GM23338 (cell line): ENCODE data around the gene STK16. TPM values are rescaled to one million over a fixed set of nuclear protein-coding genes. Genes with fewer than 3 reads are reported as not detected.
A peak's percentile ranks its signal among the peaks of the same experiment; 100 is the strongest.

Experiments used
- ATAC-seq: fragments of 200-7000 bp; cut with Tn5 transposase; 3 replicates; pipeline ENCODE4 v1.9.1; 2020
- DNase-seq: peaks from one replicate; pipeline ENCODE4 v3.0.0-alpha.2; 2015; ENCODE audit warnings: low spot score
- H2AFZ ChIP-seq: fragments of 200-600 bp; sonication (generic); 2 replicates; pipeline ENCODE4 v1.8.0; 2016; ENCODE audit warnings: antibody characterized with exemption, mild to moderate bottlenecking, moderate library complexity
- H3F3A ChIP-seq: fragments of 200-600 bp; sonication (generic); replicated peaks from 2 replicates; pipeline ENCODE4 v1.8.0; 2017; ENCODE audit warnings: antibody characterized with exemption, mixed run types, low read depth
- H3K27ac ChIP-seq: fragments of 200-600 bp; sonication (generic); 2 replicates; pipeline ENCODE4 v1.6.1; 2016; ENCODE audit warnings: low read depth
- H3K27me3 ChIP-seq: fragments of 200-600 bp; sonication (generic); 2 replicates; pipeline ENCODE4 v1.8.0; 2016; ENCODE audit warnings: mild to moderate bottlenecking, mixed run types, moderate library complexity; ENCODE audit not compliant: insufficient read depth
- H3K36me3 ChIP-seq: fragments of 200-600 bp; sonication (generic); 2 replicates; pipeline ENCODE4 v1.8.0; 2016; ENCODE audit warnings: mild to moderate bottlenecking; ENCODE audit not compliant: insufficient read depth
- H3K4me1 ChIP-seq: fragments of 200-600 bp; sonication (generic); 2 replicates; pipeline ENCODE4 v1.8.0; 2016; ENCODE audit warnings: mild to moderate bottlenecking, moderate library complexity; ENCODE audit not compliant: insufficient read depth
- H3K4me2 ChIP-seq: fragments of 200-600 bp; sonication (generic); 2 replicates; pipeline ENCODE4 v1.7.1; 2017; ENCODE audit warnings: mixed run types
- H3K4me3 ChIP-seq: fragments of 200-600 bp; sonication (generic); 2 replicates; pipeline ENCODE4 v1.6.1; 2016; ENCODE audit warnings: mixed run types
- H3K79me2 ChIP-seq: fragments of 200-600 bp; sonication (generic); replicated peaks from 2 replicates; pipeline ENCODE4 v1.8.0; 2017; ENCODE audit warnings: mild to moderate bottlenecking; ENCODE audit not compliant: insufficient read depth
- H3K9me2 ChIP-seq: fragments of 200-600 bp; sonication (generic); 2 replicates; pipeline ENCODE4 v1.8.0; 2017; ENCODE audit not compliant: insufficient read depth
- H4K20me1 ChIP-seq: fragments of 200-600 bp; sonication (generic); replicated peaks from 2 replicates; pipeline ENCODE4 v1.8.0; 2017; ENCODE audit warnings: mild to moderate bottlenecking; ENCODE audit not compliant: insufficient read depth
- H3K27ac Mint-ChIP-seq: 2 replicates; pipeline ENCODE4 v1.8.0; 2020; ENCODE audit warnings: inconsistent platforms, mild to moderate bottlenecking, moderate library complexity, mixed read lengths
- H3K27me3 Mint-ChIP-seq: 3 replicates; pipeline ENCODE4 v1.8.0; 2022; ENCODE audit warnings: low read depth, mild to moderate bottlenecking, moderate library complexity, mixed read lengths, inconsistent platforms; ENCODE audit not compliant: insufficient read depth, poor library complexity
- H3K36me3 Mint-ChIP-seq: 3 replicates; pipeline ENCODE4 v1.8.0; 2021; ENCODE audit warnings: low read depth, mild to moderate bottlenecking, inconsistent platforms, moderate library complexity, mixed read lengths
- H3K4me1 Mint-ChIP-seq: 3 replicates; pipeline ENCODE4 v1.8.0; 2020; ENCODE audit warnings: mild to moderate bottlenecking, inconsistent platforms, mixed read lengths
- H3K4me3 Mint-ChIP-seq: 3 replicates; pipeline ENCODE4 v1.8.0; 2021; ENCODE audit warnings: moderate library complexity, mild to moderate bottlenecking, inconsistent platforms, mixed read lengths
- H3K9me3 Mint-ChIP-seq: 3 replicates; pipeline ENCODE4 v1.8.0; 2020; ENCODE audit warnings: moderate library complexity, mild to moderate bottlenecking, inconsistent platforms, mixed read lengths
- CREB1 ChIP-seq: fragments of 250-450 bp; sonication (Bioruptor Pico); IDR thresholded peaks from 2 replicates; pipeline ENCODE4 v1.5.0; 2020; ENCODE audit warnings: low read depth, mild to moderate bottlenecking, moderate library complexity
- ETS1 ChIP-seq: IDR thresholded peaks from 2 replicates; pipeline ENCODE4 v1.6.1; 2016; ENCODE audit warnings: antibody characterized with exemption
- EZH2 ChIP-seq: fragments of 200-600 bp; sonication (generic); IDR thresholded peaks from one replicate; pipeline ENCODE4 v1.8.0; 2017; ENCODE audit warnings: antibody characterized with exemption, mild to moderate bottlenecking, low read depth; ENCODE audit not compliant: unreplicated experiment
- EZH2phosphoT487 ChIP-seq: fragments of 200-600 bp; sonication (generic); IDR thresholded peaks from one replicate; pipeline ENCODE4 v1.8.1; 2018; ENCODE audit warnings: antibody characterized with exemption; ENCODE audit not compliant: unreplicated experiment
- JUNB ChIP-seq: IDR thresholded peaks from one replicate; pipeline ENCODE4 v1.6.1; 2016; ENCODE audit warnings: antibody characterized with exemption; ENCODE audit not compliant: unreplicated experiment
- NANOG ChIP-seq: IDR thresholded peaks from 2 replicates; pipeline ENCODE4 v1.6.1; 2016; ENCODE audit warnings: antibody characterized with exemption, borderline replicate concordance
- POLR2AphosphoS5 ChIP-seq: IDR thresholded peaks from 2 replicates; pipeline ENCODE4 v1.6.1; 2016; ENCODE audit warnings: antibody characterized with exemption, low read depth
- STAT1 ChIP-seq: IDR thresholded peaks from one replicate; pipeline ENCODE4 v1.6.1; 2016; ENCODE audit warnings: antibody characterized with exemption; ENCODE audit not compliant: unreplicated experiment
- ZNF114 ChIP-seq: fragments of 250-450 bp; sonication (Bioruptor Pico); IDR thresholded peaks from 2 replicates; pipeline ENCODE4 v1.5.0; 2020; ENCODE audit warnings: mild to moderate bottlenecking, moderate library complexity
- ZNF331 ChIP-seq: fragments of 250-450 bp; sonication (Bioruptor Pico); IDR thresholded peaks from 2 replicates; pipeline ENCODE4 v1.5.0; 2020; ENCODE audit warnings: low read depth, mild to moderate bottlenecking, moderate library complexity
- polyA plus RNA-seq: library from polyadenylated mRNA; unstranded; fragments of >200 nt; fragmentation: Nextera tagmentation; extraction: Ambion mirVana; gene quantifications from 2 replicates; pipeline ENCODE4 v1.2.1, GENCODE V29; 2016
- total RNA-seq: library from RNA; depleted of rRNA; stranded (reverse); fragments of >200 nt; shearing (Covaris generic); gene quantifications from 2 replicates; pipeline ENCODE4 v1.2.3, GENCODE V29; 2014
- TF ChIP-seq, protein P1 (sequence below): fragments of 250-450 bp; sonication (Bioruptor Pico); IDR thresholded peaks from 2 replicates; pipeline ENCODE4 v1.5.0; 2020; ENCODE audit warnings: mild to moderate bottlenecking, moderate library complexity
- TF ChIP-seq, protein P2 (sequence below), 2 experiments: fragments of 200-600 bp in 1 of 2; sonication (generic) in 1 of 2; conservative IDR thresholded peaks; 2 replicates each; pipeline versions ENCODE4 v1.5.1 to v1.6.1; 2016 to 2017; ENCODE audit warnings: antibody characterized with exemption in 2 of 2, low read depth in 2 of 2, mild to moderate bottlenecking in 2 of 2, moderate library complexity in 1 of 2
- TF ChIP-seq, protein P3 (sequence below): IDR thresholded peaks from one replicate; pipeline ENCODE4 v1.6.1; 2018; ENCODE audit warnings: antibody characterized with exemption; ENCODE audit not compliant: unreplicated experiment

STK16 gene
- total and polyA plus RNA-seq, 2 experiments from 2014 or later = 3.1 to 17.0 TPM

- Histone ChIP-seq H3K27me3 (peaks cover 47% of the 10 kb centered on the region), H3K27ac (no peak overlapping the region), H3K36me3 (peaks cover 3% of the 10 kb centered on the region; the same call in 1 of the 2 replicates), H3K4me1 (peaks cover 7% of the 10 kb centered on the region; the same call in 1 of the 2 replicates), H3K79me2 (no peaks in the 10 kb centered on the region), H3K4me2 (peak overlapping the region; percentile 96), H3K9me2 (no peaks in the 10 kb centered on the region), H3K4me3 (peak overlapping the region; percentile 74), H4K20me1 (no peaks in the 10 kb centered on the region), H3F3A (no peaks in the 10 kb centered on the region; the same call in 1 of the 2 replicates), H2AFZ (no peak overlapping the region)
- peaks cover 44% of the 10 kb centered on the region for H3K4me1 Mint-ChIP-seq
- H3K36me3 Mint-ChIP-seq = peaks cover 41% of the 10 kb centered on the region
- TF ChIP-seq EZH2 = no peak
- no peak for TF ChIP-seq NANOG
- TF ChIP-seq, protein P1, sequence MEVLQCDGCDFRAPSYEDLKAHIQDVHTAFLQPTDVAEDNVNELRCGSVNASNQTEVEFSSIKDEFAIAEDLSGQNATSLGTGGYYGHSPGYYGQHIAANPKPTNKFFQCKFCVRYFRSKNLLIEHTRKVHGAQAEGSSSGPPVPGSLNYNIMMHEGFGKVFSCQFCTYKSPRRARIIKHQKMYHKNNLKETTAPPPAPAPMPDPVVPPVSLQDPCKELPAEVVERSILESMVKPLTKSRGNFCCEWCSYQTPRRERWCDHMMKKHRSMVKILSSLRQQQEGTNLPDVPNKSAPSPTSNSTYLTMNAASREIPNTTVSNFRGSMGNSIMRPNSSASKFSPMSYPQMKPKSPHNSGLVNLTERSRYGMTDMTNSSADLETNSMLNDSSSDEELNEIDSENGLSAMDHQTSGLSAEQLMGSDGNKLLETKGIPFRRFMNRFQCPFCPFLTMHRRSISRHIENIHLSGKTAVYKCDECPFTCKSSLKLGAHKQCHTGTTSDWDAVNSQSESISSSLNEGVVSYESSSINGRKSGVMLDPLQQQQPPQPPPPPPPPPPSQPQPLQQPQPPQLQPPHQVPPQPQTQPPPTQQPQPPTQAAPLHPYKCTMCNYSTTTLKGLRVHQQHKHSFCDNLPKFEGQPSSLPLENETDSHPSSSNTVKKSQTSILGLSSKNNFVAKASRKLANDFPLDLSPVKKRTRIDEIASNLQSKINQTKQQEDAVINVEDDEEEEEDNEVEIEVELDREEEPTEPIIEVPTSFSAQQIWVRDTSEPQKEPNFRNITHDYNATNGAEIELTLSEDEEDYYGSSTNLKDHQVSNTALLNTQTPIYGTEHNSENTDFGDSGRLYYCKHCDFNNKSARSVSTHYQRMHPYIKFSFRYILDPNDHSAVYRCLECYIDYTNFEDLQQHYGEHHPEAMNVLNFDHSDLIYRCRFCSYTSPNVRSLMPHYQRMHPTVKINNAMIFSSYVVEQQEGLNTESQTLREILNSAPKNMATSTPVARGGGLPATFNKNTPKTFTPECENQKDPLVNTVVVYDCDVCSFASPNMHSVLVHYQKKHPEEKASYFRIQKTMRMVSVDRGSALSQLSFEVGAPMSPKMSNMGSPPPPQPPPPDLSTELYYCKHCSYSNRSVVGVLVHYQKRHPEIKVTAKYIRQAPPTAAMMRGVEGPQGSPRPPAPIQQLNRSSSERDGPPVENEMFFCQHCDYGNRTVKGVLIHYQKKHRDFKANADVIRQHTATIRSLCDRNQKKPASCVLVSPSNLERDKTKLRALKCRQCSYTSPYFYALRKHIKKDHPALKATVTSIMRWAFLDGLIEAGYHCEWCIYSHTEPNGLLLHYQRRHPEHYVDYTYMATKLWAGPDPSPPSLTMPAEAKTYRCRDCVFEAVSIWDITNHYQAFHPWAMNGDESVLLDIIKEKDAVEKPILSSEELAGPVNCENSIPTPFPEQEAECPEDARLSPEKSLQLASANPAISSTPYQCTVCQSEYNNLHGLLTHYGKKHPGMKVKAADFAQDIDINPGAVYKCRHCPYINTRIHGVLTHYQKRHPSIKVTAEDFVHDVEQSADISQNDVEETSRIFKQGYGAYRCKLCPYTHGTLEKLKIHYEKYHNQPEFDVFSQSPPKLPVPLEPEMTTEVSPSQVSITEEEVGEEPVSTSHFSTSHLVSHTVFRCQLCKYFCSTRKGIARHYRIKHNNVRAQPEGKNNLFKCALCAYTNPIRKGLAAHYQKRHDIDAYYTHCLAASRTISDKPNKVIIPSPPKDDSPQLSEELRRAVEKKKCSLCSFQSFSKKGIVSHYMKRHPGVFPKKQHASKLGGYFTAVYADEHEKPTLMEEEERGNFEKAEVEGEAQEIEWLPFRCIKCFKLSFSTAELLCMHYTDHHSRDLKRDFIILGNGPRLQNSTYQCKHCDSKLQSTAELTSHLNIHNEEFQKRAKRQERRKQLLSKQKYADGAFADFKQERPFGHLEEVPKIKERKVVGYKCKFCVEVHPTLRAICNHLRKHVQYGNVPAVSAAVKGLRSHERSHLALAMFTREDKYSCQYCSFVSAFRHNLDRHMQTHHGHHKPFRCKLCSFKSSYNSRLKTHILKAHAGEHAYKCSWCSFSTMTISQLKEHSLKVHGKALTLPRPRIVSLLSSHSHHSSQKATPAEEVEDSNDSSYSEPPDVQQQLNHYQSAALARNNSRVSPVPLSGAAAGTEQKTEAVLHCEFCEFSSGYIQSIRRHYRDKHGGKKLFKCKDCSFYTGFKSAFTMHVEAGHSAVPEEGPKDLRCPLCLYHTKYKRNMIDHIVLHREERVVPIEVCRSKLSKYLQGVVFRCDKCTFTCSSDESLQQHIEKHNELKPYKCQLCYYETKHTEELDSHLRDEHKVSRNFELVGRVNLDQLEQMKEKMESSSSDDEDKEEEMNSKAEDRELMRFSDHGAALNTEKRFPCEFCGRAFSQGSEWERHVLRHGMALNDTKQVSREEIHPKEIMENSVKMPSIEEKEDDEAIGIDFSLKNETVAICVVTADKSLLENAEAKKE (CRISPR knock-in tag) = no peak
- TF ChIP-seq ZNF331 (CRISPR knock-in tag) = no peak
- TF ChIP-seq ZNF114 (CRISPR knock-in tag) = no peak
- TF ChIP-seq, protein P2, sequence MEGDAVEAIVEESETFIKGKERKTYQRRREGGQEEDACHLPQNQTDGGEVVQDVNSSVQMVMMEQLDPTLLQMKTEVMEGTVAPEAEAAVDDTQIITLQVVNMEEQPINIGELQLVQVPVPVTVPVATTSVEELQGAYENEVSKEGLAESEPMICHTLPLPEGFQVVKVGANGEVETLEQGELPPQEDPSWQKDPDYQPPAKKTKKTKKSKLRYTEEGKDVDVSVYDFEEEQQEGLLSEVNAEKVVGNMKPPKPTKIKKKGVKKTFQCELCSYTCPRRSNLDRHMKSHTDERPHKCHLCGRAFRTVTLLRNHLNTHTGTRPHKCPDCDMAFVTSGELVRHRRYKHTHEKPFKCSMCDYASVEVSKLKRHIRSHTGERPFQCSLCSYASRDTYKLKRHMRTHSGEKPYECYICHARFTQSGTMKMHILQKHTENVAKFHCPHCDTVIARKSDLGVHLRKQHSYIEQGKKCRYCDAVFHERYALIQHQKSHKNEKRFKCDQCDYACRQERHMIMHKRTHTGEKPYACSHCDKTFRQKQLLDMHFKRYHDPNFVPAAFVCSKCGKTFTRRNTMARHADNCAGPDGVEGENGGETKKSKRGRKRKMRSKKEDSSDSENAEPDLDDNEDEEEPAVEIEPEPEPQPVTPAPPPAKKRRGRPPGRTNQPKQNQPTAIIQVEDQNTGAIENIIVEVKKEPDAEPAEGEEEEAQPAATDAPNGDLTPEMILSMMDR (conservative IDR thresholded peaks at IDR 0.05; ENCODE audit: low read depth in 2 of 2) = no peak
- no peak for TF ChIP-seq STAT1
- no peak for TF ChIP-seq CREB1 (CRISPR knock-in tag)
- TF ChIP-seq POLR2AphosphoS5 = no peak
- no peak for TF ChIP-seq JUNB
- TF ChIP-seq EZH2phosphoT487 = no peak
- no peak for TF ChIP-seq ETS1
- TF ChIP-seq, protein P3, sequence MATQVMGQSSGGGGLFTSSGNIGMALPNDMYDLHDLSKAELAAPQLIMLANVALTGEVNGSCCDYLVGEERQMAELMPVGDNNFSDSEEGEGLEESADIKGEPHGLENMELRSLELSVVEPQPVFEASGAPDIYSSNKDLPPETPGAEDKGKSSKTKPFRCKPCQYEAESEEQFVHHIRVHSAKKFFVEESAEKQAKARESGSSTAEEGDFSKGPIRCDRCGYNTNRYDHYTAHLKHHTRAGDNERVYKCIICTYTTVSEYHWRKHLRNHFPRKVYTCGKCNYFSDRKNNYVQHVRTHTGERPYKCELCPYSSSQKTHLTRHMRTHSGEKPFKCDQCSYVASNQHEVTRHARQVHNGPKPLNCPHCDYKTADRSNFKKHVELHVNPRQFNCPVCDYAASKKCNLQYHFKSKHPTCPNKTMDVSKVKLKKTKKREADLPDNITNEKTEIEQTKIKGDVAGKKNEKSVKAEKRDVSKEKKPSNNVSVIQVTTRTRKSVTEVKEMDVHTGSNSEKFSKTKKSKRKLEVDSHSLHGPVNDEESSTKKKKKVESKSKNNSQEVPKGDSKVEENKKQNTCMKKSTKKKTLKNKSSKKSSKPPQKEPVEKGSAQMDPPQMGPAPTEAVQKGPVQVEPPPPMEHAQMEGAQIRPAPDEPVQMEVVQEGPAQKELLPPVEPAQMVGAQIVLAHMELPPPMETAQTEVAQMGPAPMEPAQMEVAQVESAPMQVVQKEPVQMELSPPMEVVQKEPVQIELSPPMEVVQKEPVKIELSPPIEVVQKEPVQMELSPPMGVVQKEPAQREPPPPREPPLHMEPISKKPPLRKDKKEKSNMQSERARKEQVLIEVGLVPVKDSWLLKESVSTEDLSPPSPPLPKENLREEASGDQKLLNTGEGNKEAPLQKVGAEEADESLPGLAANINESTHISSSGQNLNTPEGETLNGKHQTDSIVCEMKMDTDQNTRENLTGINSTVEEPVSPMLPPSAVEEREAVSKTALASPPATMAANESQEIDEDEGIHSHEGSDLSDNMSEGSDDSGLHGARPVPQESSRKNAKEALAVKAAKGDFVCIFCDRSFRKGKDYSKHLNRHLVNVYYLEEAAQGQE = no peak
- H3K27me3 Mint-ChIP-seq = peaks cover 39% of the 10 kb centered on the region
- DNase-seq = no peak
- H3K9me3 Mint-ChIP-seq = no peaks in the 10 kb centered on the region
- H3K27ac Mint-ChIP-seq = no peak overlapping the region
- peak overlapping the region; percentile 85 for H3K4me3 Mint-ChIP-seq
- no peak for ATAC-seq
Observed at GRCh38 chr2:219252084-219252483, 6.8 kb downstream of the STK16 start.
